ENCODE results near the gene SUPT16H. TPM values are rescaled to one million over a fixed set of nuclear protein-coding genes. Genes with fewer than 3 reads are reported as not detected.

The SUPT16H gene
- total RNA-seq: 100 to 1,000 TPM; 177 to 179 TPM

DNA sequence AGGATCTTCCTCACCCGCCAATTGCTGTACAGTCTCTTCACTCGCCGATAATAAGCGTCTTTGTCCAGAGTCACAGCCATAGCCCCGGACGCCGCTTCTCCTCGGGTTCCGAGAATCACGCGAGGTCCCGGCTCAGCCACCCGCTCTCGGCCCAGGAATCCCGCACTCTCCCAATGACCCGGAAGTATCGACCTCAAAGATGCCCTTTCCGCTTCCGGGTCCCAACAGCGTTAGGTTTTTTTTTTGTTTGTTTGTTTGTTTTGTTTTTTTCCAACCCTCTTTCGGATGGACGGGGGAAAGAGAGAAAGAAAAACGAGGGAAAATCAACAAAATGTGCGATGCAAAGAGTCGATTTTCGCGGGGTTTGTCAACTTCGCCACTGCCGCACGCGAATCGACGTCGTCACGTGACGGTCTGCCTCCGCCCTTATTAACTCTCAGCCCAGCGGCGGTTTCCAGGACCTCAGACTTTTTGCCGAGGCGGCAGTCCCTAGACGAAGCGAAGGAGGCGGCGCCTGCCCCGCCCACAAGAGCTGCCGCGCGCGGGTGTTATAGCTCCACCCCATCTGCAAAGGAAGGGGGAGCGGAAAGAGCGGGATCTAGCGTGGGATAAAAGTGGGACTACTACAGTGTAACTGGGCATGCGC lies at the start of gene SUPT16H:
TSS of gene SUPT16H (minus strand) at position 172 of the 646 bp plus-strand sequence. CDS start at position 80, 92 bp downstream.
- Mint-ChIP-seq H3K27ac (peak within 1 kb of the TSS; percentile 98), H3K4me3 (peak within 1 kb of the TSS; percentile 98), H3K27me3 (no peaks in the 10 kb centered on the region), H3K9me3 (ENCODE audit: low read depth) (no peaks in the 10 kb centered on the region), H3K36me3 (ENCODE audit: low read depth) (peaks cover 35% of the 10 kb centered on the region), H3K4me1 (peaks cover 36% of the 10 kb centered on the region)
- peak; percentile 97 for DNase-seq
- ChIA-PET POLR2A (interaction anchor here (0.6 to 1.6 kb wide), 12 partner anchors 9 to 282 kb away, joined by 3 to 10 read pairs (median 4); partner anchors contain the start of gene CHD8), CTCF (interaction anchor here (0.5 to 1.0 kb wide), 5 partner anchors 26 to 127 kb away, joined by 3 to 6 read pairs (median 4); partner anchors contain the start of genes CHD8 and METTL3)
- intact Hi-C loops (cut with DNase I, micrococcal nuclease): loop anchor here (1.0 to 10.0 kb wide), 14 partner anchors 30 to 1937 kb away; partner anchors contain the start of genes CHD8 (in 2 of the 2), HNRNPC (in 2 of the 2), METTL3 (in 2 of the 2) and TOX4 (in 2 of the 2)
- ATAC-seq: peak; percentile 90

GRCh38 chr14:21431126-21431525 lies 47.3 kb upstream of the SUPT16H start:
- Mint-ChIP-seq H3K27ac (no peak overlapping the region), H3K27me3 (no peaks in the 10 kb centered on the region), H3K4me3 (no peak overlapping the region), H3K9me3 (ENCODE audit: low read depth) (no peaks in the 10 kb centered on the region), H3K36me3 (ENCODE audit: low read depth) (peaks cover 46% of the 10 kb centered on the region), H3K4me1 (peaks cover 35% of the 10 kb centered on the region)
- ChIA-PET POLR2A (no interaction called here), CTCF (interaction anchor here (1.1 to 1.9 kb wide), 2 partner anchors 13 to 68 kb away, joined by 4 to 5 read pairs; no protein-coding TSS in a partner anchor)
- no peak for DNase-seq
- ATAC-seq: no peak
- intact Hi-C loops (cut with DNase I, micrococcal nuclease): no loop called here

DNA sequence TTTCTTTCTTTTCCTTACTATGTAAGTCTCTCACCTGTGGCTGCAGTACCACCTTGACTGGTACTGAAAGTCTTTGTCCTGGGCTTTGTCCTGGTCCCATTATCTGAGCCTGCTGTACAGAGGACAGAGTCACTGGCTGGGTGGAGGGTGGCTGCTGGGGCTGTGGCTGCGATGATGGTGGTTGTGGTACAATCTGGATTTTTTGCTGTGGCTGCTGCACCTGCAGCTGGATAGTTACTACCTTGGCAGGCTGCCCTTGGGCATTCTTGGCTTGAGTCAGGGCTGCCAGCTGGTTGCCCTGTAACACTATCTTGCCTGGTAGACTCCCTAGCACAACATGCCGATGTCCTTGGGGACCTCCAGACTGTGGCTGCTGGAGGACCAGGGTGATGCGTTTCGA lies 45.1 kb upstream of the SUPT16H start:
- POLR2A ChIA-PET: no interaction called here
- Mint-ChIP-seq H3K36me3 (ENCODE audit: low read depth) (peaks cover 55% of the 10 kb centered on the region), H3K27me3 (no peaks in the 10 kb centered on the region), H3K4me1 (peaks cover 14% of the 10 kb centered on the region), H3K9me3 (ENCODE audit: low read depth) (no peaks in the 10 kb centered on the region), H3K27ac (no peak overlapping the region), H3K4me3 (no peak overlapping the region)
- ATAC-seq: no peak
- CTCF ChIA-PET: interaction anchor here (1.2 kb wide), 1 partner anchor 49 kb away, joined by 3 read pairs; no protein-coding TSS in a partner anchor
- DNase-seq: no peak
- intact Hi-C loops (cut with DNase I, micrococcal nuclease): no loop called here

- ATAC-seq: no peak
- no peak for DNase-seq
- Mint-ChIP-seq H3K27me3 (no peaks in the 10 kb centered on the region), H3K36me3 (ENCODE audit: low read depth) (peaks cover 56% of the 10 kb centered on the region), H3K9me3 (ENCODE audit: low read depth) (no peaks in the 10 kb centered on the region), H3K4me3 (no peak overlapping the region), H3K27ac (peak overlapping the region; percentile 59), H3K4me1 (peaks cover 2% of the 10 kb centered on the region)
- intact Hi-C loops (cut with DNase I, micrococcal nuclease): no loop called here
- POLR2A ChIA-PET: no interaction called here
- CTCF ChIA-PET: interaction anchor here (0.6 to 2.3 kb wide), 4 partner anchors 11 to 210 kb away, joined by 3 to 8 read pairs (median 3); partner anchors contain the start of gene CHD8
These were observed 42.9 kb upstream of the SUPT16H start for GRCh38 chr14:21426692-21427091.

DNA sequence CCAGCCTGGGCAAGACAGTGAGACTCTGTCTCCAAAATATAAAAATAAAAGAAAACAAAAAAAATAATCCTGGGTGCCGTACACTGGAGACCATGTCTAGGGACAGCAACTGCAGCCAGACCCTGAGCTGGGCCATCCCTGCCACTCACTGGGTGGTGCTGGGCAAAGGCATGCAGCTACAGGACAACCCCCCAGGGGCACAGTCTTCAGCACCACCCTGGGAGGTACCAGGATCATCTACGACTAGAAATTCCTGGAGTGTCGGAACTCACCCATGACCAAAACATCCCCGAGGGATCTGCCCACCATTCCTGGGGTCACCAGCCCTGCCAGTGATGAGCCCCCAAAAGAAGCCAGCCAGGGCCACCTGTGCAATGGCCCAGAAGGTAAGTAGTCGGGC lies 35.7 kb upstream of the SUPT16H start:
- DNase-seq (no peak), ATAC-seq (no peak)
- Mint-ChIP-seq H3K27ac (no peak overlapping the region), H3K9me3 (ENCODE audit: low read depth) (no peaks in the 10 kb centered on the region), H3K4me3 (no peak overlapping the region), H3K4me1 (peaks cover 4% of the 10 kb centered on the region), H3K27me3 (no peaks in the 10 kb centered on the region), H3K36me3 (ENCODE audit: low read depth) (peaks cover 46% of the 10 kb centered on the region)
- POLR2A ChIA-PET: no interaction called here
- intact Hi-C loops (cut with DNase I, micrococcal nuclease): no loop called here
- CTCF ChIA-PET: interaction anchor here (0.6 to 1.2 kb wide), 3 partner anchors 57 to 186 kb away, joined by 3 to 4 read pairs (median 3); partner anchors contain the start of genes RAB2B and TOX4

DNA sequence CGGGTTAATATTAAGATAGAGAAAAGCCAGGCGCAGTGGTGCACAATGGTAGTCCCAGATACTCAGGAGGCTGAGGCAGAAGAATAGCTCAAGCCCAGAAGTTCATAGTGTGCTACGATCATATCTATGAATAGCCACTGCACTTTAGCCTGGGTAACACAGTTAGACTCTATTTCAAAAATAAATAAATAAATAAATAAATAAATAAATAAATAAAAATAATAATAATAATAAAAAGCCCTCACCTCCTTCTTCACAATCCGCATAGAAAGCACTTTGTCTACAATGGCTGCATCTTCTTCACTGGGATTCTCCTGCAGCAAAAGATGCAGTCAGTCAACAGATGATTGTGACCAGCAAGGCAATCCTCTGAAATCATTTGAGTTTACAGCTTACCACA lies 31.5 kb upstream of the SUPT16H start:
- Mint-ChIP-seq H3K9me3 (ENCODE audit: low read depth) (no peaks in the 10 kb centered on the region), H3K36me3 (ENCODE audit: low read depth) (peaks cover 57% of the 10 kb centered on the region), H3K4me3 (no peak overlapping the region), H3K4me1 (peaks cover 22% of the 10 kb centered on the region), H3K27ac (peak overlapping the region; percentile 43), H3K27me3 (no peaks in the 10 kb centered on the region)
- ChIA-PET CTCF (interaction anchor here (0.6 to 2.2 kb wide), 6 partner anchors 8 to 283 kb away, joined by 3 to 4 read pairs (median 3); no protein-coding TSS in a partner anchor), POLR2A (interaction anchor here (0.6 kb wide), 2 partner anchors 49 to 449 kb away, joined by 5 to 12 read pairs; no protein-coding TSS in a partner anchor)
- DNase-seq (no peak), ATAC-seq (no peak)
- intact Hi-C loops (cut with DNase I, micrococcal nuclease): no loop called here

- H3K9me3 Mint-ChIP-seq (ENCODE audit: low read depth): no peaks in the 10 kb centered on the region
- no peak overlapping the region for H3K4me3 Mint-ChIP-seq
- POLR2A ChIA-PET: interaction anchor here (1.0 kb wide), 1 partner anchor 35 kb away, joined by 4 read pairs; no protein-coding TSS in a partner anchor
- ATAC-seq (peak; percentile 91), DNase-seq (no peak)
- peaks cover 61% of the 10 kb centered on the region for H3K36me3 Mint-ChIP-seq (ENCODE audit: low read depth)
- peaks cover 26% of the 10 kb centered on the region for H3K4me1 Mint-ChIP-seq
- intact Hi-C loops (cut with DNase I, micrococcal nuclease): loop anchor here (1.0 kb wide), 6 partner anchors 23 to 150 kb away; partner anchors contain the start of genes CHD8 (in 1 of the 2), SUPT16H (in 1 of the 2) and TOX4 (in 1 of the 2)
- CTCF ChIA-PET: interaction anchor here (1.1 to 2.4 kb wide), 3 partner anchors 9 to 149 kb away, joined by 3 to 5 read pairs (median 4); partner anchors contain the start of gene TOX4
- H3K27me3 Mint-ChIP-seq: no peaks in the 10 kb centered on the region
- H3K27ac Mint-ChIP-seq: peak overlapping the region; percentile 88
These were observed 30.4 kb upstream of the SUPT16H start for GRCh38 chr14:21414137-21414631.

DNA sequence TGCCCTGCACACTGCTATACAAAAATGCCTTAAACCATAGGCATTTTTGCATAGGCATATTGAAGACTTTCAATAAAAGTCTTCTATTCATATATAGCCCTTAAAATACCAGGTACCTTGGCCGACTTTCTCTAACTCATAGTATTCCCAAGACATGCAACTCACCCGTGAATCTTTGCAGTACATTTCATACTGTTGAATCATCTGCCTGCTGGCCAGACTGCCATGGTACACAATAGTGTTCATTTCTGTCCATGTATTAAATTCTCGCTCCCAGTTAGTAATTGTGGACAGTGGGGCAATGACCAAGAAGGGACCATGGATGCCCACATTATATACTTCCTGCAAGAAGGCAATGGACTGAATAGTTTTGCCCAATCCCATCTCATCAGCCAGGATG lies 24.3 kb upstream of the SUPT16H start:
- Mint-ChIP-seq H3K9me3 (ENCODE audit: low read depth) (no peaks in the 10 kb centered on the region), H3K4me1 (peaks cover 10% of the 10 kb centered on the region), H3K4me3 (no peak overlapping the region), H3K27ac (peak overlapping the region; percentile 40), H3K36me3 (ENCODE audit: low read depth) (peaks cover 71% of the 10 kb centered on the region), H3K27me3 (no peaks in the 10 kb centered on the region)
- intact Hi-C loops (cut with DNase I, micrococcal nuclease): no loop called here
- ATAC-seq (no peak), DNase-seq (no peak)
- POLR2A ChIA-PET: no interaction called here
- CTCF ChIA-PET: interaction anchor here (0.8 to 0.9 kb wide), 2 partner anchors 16 to 48 kb away, joined by 3 read pairs; partner anchors contain the start of gene CHD8

- Mint-ChIP-seq H3K9me3 (ENCODE audit: low read depth) (no peaks in the 10 kb centered on the region), H3K27me3 (no peaks in the 10 kb centered on the region), H3K36me3 (ENCODE audit: low read depth) (peaks cover 77% of the 10 kb centered on the region), H3K4me3 (no peak overlapping the region), H3K27ac (no peak overlapping the region), H3K4me1 (peaks cover 6% of the 10 kb centered on the region)
- no peak for DNase-seq
- intact Hi-C loops (cut with DNase I, micrococcal nuclease): no loop called here
- CTCF ChIA-PET: interaction anchor here (0.9 kb wide), 2 partner anchors 11 to 132 kb away, joined by 3 to 5 read pairs; no protein-coding TSS in a partner anchor
- ATAC-seq: no peak
- POLR2A ChIA-PET: interaction anchor here (0.7 kb wide), 1 partner anchor 105 kb away, joined by 3 read pairs; the partner anchor contains the start of gene METTL3
These were observed 22.4 kb upstream of the SUPT16H start for GRCh38 chr14:21406213-21406612.

DNA sequence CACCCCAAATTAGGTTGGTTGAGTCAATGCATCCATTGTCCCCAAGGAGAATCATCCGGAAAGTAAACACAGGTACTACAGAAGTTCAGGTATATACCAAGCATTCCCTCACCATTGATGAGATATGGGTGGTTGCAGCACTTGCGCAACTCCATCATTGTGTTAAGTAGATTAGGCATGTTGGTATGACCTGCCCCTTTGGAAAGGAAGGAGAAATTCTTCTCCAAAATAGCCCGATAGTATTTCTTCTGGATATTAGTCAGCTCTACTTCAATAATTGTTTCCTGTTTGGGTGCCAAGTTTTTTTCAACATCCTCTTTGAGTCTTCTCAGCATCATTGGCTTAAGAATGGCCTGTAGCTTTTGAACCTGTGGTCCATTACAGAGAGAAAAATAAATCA lies 21.3 kb upstream of the SUPT16H start:
- CTCF ChIA-PET: interaction anchor here (1.4 kb wide), 1 partner anchor 12 kb away, joined by 5 read pairs; no protein-coding TSS in a partner anchor
- Mint-ChIP-seq H3K9me3 (ENCODE audit: low read depth) (no peaks in the 10 kb centered on the region), H3K36me3 (ENCODE audit: low read depth) (peaks cover 77% of the 10 kb centered on the region), H3K4me1 (peaks cover 2% of the 10 kb centered on the region), H3K27me3 (no peaks in the 10 kb centered on the region), H3K27ac (no peak overlapping the region), H3K4me3 (no peak overlapping the region)
- no peak for DNase-seq
- ATAC-seq: no peak
- POLR2A ChIA-PET: no interaction called here
- intact Hi-C loops (cut with DNase I, micrococcal nuclease): no loop called here

GRCh38 chr14:21399311-21399870 lies 15.6 kb upstream of the SUPT16H start:
- intact Hi-C loops (cut with DNase I, micrococcal nuclease): no loop called here
- H3K4me3 Mint-ChIP-seq: no peak overlapping the region
- ChIA-PET CTCF (no interaction called here), POLR2A (no interaction called here)
- DNase-seq (no peak), ATAC-seq (no peak)
- H3K36me3 Mint-ChIP-seq (ENCODE audit: low read depth): peaks cover 69% of the 10 kb centered on the region
- no peaks in the 10 kb centered on the region for H3K27me3 Mint-ChIP-seq
- no peaks in the 10 kb centered on the region for H3K4me1 Mint-ChIP-seq
- H3K9me3 Mint-ChIP-seq (ENCODE audit: low read depth): no peaks in the 10 kb centered on the region
- no peak overlapping the region for H3K27ac Mint-ChIP-seq
